Measurements from ENCODE around the gene OSBPL9. TPM values are rescaled to one million over a fixed set of nuclear protein-coding genes. Genes with fewer than 3 reads are reported as not detected.
A peak's percentile ranks its signal among the peaks of the same experiment; 100 is the strongest.

The OSBPL9 gene
- total and polyA plus RNA-seq, 2 experiments from 2014 or later: 82.7 to 102 TPM

DNA sequence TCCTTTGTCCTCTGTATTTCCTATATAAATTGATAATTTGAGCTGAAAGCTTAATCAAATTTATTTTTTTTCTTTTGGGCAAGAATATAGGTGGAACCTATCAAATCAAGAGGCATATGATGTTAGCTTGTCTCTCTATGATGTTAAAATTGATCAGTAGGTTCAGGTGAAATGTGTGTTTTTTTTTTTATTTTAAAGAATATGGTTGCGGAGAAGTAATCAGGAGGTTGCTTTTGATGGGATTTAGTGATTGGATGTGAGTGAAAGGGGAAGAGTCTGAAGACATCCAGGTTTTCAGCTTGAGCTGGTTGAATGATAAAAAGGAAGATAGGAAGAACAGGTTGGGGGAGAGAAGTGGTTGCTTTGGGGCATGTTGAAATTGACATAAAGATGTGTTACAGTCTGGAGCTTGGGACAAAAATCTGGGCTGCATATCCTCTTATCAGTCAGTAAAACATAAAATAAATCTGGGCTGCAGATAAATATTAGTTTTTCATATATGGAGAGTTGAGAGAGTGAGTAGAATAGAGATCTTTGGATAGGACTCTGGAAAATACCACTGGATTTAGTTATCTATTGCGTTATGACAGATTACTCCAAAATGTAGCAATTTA lies 5.1 kb downstream of the OSBPL9 start:
- no peak overlapping the region for H3K4me2 ChIP-seq
- Mint-ChIP-seq H3K4me1 (peaks cover 20% of the 10 kb centered on the region), H3K4me3 (no peak overlapping the region; the same call in 2 of the 3 replicates), H3K27ac (peak overlapping the region; percentile 22; the same call in 1 of the 2 replicates), H3K36me3 (ENCODE audit: low read depth) (no peaks in the 10 kb centered on the region), H3K9me3 (no peaks in the 10 kb centered on the region), H3K27me3 (ENCODE audit: insufficient read depth, low read depth, poor library complexity) (peaks cover 7% of the 10 kb centered on the region)
- TF ChIP-seq ZNF331 (CRISPR knock-in tag; IDR thresholded peaks at IDR 0.05; ENCODE audit: low read depth) (no peak), CREB1 (CRISPR knock-in tag; IDR thresholded peaks at IDR 0.05; ENCODE audit: low read depth) (no peak)
- TF ChIP-seq, protein P1, sequence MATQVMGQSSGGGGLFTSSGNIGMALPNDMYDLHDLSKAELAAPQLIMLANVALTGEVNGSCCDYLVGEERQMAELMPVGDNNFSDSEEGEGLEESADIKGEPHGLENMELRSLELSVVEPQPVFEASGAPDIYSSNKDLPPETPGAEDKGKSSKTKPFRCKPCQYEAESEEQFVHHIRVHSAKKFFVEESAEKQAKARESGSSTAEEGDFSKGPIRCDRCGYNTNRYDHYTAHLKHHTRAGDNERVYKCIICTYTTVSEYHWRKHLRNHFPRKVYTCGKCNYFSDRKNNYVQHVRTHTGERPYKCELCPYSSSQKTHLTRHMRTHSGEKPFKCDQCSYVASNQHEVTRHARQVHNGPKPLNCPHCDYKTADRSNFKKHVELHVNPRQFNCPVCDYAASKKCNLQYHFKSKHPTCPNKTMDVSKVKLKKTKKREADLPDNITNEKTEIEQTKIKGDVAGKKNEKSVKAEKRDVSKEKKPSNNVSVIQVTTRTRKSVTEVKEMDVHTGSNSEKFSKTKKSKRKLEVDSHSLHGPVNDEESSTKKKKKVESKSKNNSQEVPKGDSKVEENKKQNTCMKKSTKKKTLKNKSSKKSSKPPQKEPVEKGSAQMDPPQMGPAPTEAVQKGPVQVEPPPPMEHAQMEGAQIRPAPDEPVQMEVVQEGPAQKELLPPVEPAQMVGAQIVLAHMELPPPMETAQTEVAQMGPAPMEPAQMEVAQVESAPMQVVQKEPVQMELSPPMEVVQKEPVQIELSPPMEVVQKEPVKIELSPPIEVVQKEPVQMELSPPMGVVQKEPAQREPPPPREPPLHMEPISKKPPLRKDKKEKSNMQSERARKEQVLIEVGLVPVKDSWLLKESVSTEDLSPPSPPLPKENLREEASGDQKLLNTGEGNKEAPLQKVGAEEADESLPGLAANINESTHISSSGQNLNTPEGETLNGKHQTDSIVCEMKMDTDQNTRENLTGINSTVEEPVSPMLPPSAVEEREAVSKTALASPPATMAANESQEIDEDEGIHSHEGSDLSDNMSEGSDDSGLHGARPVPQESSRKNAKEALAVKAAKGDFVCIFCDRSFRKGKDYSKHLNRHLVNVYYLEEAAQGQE (IDR thresholded peaks at IDR 0.05; ENCODE audit: unreplicated experiment): no peak
- no peaks in the 10 kb centered on the region for H3K36me3 ChIP-seq (ENCODE audit: insufficient read depth)
- no peak overlapping the region for H2AFZ ChIP-seq
- no peaks in the 10 kb centered on the region for H3K27me3 ChIP-seq (ENCODE audit: insufficient read depth)
- no peaks in the 10 kb centered on the region for H3F3A ChIP-seq (replicated peaks; ENCODE audit: low read depth)
- H3K79me2 ChIP-seq (replicated peaks; ENCODE audit: insufficient read depth): peaks cover 63% of the 10 kb centered on the region
- H3K27ac ChIP-seq (ENCODE audit: low read depth): 0 out of 2 replicates have a peak overlapping the region, but pooled peaks have one; percentile 23
- H3K9me2 ChIP-seq (ENCODE audit: insufficient read depth): no peaks in the 10 kb centered on the region
- H4K20me1 ChIP-seq (replicated peaks; ENCODE audit: insufficient read depth): peaks cover 16% of the 10 kb centered on the region
- no peak overlapping the region for H3K4me3 ChIP-seq
- DNase-seq (ENCODE audit: low spot score): no peak
- peaks cover 26% of the 10 kb centered on the region for H3K4me1 ChIP-seq (ENCODE audit: insufficient read depth)
- no peak for ATAC-seq

DNA sequence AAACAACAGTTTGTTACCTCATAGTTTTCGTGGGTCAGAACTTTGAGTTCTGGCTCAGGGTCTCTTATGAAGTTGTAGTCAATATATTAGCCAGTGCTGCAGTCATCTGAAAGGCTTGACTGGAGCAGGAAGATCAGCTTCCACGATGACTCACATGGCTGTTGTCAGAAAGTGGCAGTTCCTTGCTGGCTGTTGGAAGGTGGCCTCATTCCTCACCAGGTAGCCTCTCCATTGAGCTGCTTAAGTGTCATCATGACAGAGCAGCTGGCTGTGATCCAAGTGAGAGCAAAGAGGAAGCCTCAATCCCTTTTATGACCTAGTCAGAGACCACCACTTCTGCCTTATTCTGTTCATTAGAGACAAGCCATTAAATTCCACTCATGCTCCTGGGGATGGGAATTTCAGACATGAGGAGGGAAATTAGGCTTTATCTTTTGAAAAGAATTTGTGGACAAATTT lies 5.6 kb downstream of the OSBPL9 start:
- H3K27me3 Mint-ChIP-seq (ENCODE audit: insufficient read depth, low read depth, poor library complexity): peaks cover 3% of the 10 kb centered on the region
- no peak for TF ChIP-seq JUNB (IDR thresholded peaks at IDR 0.05; ENCODE audit: unreplicated experiment)
- TF ChIP-seq NANOG (IDR thresholded peaks at IDR 0.05; ENCODE audit: borderline replicate concordance): no peak
- TF ChIP-seq, protein P2, sequence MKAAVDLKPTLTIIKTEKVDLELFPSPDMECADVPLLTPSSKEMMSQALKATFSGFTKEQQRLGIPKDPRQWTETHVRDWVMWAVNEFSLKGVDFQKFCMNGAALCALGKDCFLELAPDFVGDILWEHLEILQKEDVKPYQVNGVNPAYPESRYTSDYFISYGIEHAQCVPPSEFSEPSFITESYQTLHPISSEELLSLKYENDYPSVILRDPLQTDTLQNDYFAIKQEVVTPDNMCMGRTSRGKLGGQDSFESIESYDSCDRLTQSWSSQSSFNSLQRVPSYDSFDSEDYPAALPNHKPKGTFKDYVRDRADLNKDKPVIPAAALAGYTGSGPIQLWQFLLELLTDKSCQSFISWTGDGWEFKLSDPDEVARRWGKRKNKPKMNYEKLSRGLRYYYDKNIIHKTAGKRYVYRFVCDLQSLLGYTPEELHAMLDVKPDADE (IDR thresholded peaks at IDR 0.05): no peak
- H3K9me3 Mint-ChIP-seq: no peaks in the 10 kb centered on the region
- no peaks in the 10 kb centered on the region for H3K9me2 ChIP-seq (ENCODE audit: insufficient read depth)
- H3K79me2 ChIP-seq (replicated peaks; ENCODE audit: insufficient read depth): peaks cover 63% of the 10 kb centered on the region
- peaks cover 26% of the 10 kb centered on the region for H3K4me1 ChIP-seq (ENCODE audit: insufficient read depth)
- H4K20me1 ChIP-seq (replicated peaks; ENCODE audit: insufficient read depth): peaks cover 16% of the 10 kb centered on the region
- ATAC-seq: peak; percentile 29; the same call in 1 of the 3 replicates
- no peak overlapping the region for H3K27ac Mint-ChIP-seq
- H3K27me3 ChIP-seq (ENCODE audit: insufficient read depth): no peaks in the 10 kb centered on the region
- H3K27ac ChIP-seq (ENCODE audit: low read depth): 0 out of 2 replicates have a peak overlapping the region, but pooled peaks have one; percentile 40
- peaks cover 20% of the 10 kb centered on the region for H3K4me1 Mint-ChIP-seq
- H3K4me3 ChIP-seq: no peak overlapping the region
- H3K4me3 Mint-ChIP-seq: no peak overlapping the region
- no peaks in the 10 kb centered on the region for H3F3A ChIP-seq (replicated peaks; ENCODE audit: low read depth)
- no peak overlapping the region; the same call in 1 of the 2 replicates for H3K4me2 ChIP-seq
- no peaks in the 10 kb centered on the region for H3K36me3 Mint-ChIP-seq (ENCODE audit: low read depth)
- DNase-seq (ENCODE audit: low spot score): peak; percentile 33
- H2AFZ ChIP-seq: no peak overlapping the region
- H3K36me3 ChIP-seq (ENCODE audit: insufficient read depth): no peaks in the 10 kb centered on the region
